ENCODE results near the gene TMEM183A.

TMEM183A gene

DNA sequence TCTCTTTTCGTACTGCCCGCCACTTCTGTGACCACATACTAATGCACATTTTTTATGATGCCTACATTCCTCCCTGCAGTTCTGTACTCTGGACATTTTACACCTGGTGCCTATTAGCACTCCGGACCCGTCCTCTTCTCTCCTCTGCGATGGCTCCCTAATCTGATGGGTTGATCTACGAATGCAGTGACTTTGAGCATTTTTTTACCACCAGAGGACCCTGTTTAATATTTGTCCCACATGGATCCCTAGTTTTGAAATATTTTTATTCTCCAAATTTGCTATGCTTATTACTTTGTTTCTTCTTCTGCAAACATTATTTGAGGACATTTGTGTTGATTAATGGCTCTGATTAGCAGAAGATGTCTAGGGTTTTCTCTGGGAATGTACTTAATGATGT, 24.3 kb downstream of the TMEM183A start:
- no peak for DNase-seq

DNA sequence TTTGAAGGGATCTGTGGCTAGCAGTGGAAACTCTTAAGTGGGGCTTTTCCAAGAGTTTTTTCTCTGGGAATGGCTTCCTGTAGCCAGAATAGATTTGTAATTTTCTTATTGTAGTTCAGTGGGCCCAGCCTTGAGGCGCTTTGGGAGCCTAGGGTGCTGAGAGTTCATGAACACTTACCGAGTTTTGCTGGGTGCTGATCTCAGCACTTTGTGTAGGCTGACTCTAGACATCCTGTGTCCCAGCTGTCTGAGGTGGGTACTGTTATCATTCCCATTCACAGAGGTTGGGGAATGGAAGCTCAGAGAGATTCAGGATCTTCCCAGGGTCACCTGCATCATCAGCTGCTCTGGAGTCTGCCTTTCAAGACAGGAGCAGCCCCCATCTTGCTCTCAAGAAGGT, 26.1 kb downstream of the TMEM183A start:
- no peak for DNase-seq

DNA sequence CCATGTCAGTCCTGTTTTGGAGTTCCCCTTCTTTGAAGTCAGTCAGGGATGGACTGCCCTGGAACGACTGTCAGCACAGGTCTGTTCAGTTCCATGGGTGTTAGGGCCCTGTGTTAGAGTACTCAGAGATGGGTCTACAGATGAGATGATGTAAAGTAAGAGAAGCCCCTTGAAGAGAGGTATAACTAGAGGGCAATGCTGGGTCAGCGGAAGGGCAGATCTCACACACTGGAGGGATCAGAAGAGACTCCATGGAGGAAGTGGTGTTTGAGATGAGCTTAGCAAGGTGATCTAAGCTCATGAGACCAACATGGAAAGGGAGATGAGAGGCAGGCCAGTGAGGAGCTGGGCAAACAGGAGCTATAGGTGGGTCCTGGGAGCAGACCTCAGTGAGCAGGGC, 26.7 kb downstream of the TMEM183A start:
- DNase-seq = no peak

DNA sequence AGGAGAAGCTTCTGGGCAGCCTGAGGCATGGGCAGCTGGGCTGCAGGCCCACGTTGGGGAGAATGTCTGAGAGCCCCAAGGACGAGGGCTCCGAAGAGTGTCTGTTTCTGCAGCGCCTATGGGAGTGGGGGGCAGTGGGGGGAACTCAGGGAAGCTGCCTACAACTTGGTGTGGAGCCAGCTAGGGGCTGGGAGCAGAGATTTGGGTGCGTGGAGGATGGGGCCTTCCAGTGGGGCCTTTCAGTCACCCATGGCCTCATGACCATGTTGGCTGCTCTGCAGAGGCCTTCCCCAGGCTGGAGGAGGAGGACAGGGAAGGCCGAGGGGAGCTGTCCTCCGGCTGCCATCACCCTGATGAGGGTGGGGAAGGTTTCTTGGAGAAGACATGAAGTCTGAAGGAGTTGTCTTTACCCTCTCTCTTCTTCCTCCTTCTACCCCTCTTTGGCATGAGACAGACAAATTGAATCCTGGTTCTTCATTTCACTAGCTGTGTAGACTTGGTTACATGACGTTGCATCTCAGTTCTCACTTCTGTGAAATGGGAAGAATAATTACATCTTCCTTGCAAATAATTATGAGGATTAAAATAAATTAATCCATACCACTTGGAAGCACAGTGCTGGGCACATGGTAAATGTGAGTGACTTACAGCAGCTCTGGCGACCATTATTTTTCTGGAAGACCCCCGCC, 27.4 kb downstream of the TMEM183A start:
- DNase-seq = no peak

DNA sequence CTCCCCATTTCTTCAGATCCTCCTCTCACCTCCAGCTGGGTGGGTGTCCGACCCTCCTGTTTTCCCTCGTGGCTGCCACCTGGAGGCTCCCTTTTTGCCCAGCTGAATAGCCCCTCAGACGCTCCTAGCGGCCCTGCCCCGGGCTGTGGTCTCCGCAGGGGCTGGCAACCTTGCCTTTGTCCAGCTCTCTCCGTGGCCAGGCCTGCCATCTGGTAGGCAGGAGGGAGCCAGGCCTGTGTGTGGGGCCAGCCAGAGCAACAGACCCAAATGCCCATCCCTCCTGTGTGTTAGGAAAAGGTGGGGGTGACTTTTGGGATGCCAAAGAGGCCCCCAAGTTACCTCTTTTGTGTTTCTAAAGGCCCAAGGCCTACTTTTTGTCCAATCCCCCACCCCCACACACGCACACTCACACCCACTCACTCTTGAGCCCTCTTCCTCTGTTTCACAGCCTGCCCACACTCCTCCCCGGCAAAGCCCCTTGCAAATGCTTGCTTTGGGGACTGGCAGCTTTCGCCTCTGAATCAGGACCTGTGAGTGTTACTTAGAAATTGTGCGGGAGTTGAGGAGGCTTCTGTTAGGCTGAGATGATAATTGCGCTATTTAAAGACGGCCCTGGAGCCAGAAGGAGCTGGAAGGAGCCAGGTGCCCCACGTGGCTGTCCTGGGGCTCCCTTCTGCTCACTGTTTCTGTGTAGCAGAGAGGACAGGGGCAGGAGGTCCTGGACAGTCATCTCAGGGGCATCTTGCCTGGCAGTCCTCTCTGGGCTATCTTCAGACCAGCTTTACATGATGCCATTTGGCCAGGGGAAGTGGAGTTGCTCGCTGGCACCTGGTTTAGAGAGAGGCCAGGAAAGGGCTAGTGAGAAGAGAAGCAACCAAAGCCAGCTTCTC, 28.2 kb downstream of the TMEM183A start:
- DNase-seq = no peak

DNA sequence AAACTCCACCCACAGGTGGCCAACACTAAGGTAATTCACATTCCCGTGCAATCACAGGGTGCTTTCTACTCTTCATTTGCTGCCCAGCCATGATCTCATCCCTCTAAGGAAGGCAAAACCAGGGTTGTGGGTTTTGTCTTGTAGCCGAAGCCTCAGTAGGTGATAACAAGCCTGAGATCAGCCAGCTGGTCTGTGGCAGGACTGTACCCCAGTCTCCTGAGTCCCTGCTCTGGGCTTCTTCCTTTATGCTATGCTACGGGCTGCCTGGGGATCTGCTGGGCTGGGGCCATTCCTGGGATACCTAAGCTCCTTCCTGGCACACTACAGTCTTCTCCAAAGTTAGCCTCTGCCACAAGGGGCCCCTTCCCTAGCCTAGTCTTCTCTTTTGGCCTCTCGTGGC, 29.0 kb downstream of the TMEM183A start:
- no peak for DNase-seq

DNA sequence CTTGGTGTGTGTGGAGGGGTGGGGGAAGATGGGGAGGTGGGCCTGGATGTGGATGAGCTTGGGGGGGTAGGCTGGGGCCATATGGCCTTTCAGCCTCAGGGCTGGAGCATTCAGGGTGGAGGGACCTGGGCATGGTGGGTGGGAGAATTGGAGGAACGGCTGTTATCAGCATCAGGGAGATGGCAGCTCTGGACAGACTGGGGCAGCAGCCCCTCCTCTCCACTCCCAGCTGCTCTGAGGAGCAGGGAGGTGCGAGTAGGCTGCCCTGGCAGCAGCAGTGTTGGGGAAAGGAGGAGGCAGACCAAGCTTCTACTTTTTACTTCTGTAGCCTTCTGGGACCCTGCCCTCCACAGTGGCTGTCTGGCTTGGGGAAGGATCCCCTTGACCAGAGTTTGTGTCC, 29.4 kb downstream of the TMEM183A start:
- DNase-seq = no peak

DNA sequence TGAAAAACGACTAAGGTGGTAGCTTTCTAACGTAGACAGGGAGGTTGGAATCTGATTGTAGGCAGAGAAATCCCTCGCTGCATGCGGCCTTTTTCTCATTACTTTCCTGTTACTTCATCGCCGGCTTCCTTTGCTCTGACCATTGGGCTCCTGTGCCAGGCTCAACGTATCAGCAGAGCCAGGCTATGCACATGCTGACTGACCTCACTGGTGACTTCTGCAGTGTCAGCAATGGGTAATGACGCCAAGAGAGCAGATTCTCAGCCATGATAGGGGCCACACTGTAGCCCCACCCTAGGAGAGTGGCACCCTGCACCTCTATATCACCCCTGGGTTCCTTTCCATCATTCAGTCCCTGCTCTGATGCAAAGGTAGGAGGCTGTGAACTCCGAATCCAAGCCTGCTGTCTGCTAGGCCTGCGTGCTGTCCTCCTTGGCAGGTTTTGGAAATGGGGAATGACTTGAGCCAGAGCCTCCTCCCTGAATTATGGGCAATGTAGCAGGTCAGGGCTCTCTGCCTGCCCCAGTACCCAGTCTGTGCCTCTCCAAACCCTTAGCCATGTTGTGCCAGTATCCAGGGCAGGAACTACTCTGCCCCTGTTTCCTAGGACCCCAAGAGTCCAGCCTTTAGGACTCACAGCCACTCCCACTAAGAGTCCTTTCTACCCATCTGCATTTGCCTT, 30.5 kb downstream of the TMEM183A start:
- no peak for DNase-seq

DNA sequence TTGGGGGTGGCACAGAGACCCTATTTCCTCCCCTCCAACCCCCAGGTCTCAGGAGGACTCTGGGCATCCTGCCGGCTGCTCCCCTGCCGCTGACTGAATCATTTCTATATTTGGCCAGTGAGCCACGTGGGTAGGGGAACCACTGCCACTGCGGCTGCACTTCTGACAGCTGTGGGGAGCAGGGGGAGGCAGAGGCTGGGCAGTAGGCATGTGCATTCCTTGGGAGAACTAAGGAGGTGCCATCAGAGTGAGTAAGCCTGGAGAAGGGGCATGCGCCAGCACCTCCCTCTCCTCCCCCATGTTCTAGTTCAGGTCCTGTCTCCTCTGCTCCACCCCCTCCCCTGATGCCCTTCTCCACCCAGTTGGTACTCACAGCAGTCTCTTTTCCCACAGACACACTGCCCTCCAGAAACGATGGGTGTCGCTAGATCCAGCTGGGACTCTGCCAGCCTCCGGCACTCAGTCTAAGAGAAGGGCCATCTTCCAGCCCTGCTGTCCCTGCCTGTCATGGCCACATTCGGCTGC, 31.1 kb downstream of the TMEM183A start:
- DNase-seq = no peak

DNA sequence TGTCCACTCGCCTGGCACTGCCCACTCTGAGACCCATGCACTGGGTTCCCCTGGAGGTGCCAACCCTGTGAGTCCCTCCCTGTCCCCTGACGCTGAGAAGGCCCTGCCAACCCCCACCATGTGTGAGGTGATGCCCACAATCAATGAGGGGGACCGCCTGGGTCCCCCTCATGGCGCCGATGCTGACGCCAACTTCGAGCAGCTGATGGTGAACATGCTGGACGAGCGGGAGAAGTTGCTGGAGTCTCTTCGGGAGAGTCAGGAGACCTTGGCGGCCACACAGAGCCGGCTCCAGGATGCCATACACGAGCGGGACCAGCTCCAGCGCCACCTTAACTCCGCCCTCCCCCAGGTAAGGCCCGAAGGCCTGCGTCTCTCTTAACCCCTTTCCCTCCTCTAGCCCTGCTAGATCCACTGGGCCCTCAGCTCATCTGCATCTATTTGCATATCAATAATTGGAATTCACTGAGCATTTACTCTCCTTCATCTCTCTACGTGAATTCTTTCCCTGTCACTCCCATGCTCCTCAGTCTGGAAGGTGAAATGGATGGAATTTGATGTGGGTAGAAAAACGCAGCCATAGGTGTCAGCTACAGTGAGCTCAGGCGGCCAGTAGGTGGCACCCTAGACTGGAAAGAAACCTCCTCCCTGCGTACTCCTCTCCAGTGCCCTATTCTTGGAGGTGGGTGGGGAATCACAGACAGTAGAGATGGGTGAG, 31.9 kb downstream of the TMEM183A start:
- peak; percentile 39 to 55 for DNase-seq

DNA sequence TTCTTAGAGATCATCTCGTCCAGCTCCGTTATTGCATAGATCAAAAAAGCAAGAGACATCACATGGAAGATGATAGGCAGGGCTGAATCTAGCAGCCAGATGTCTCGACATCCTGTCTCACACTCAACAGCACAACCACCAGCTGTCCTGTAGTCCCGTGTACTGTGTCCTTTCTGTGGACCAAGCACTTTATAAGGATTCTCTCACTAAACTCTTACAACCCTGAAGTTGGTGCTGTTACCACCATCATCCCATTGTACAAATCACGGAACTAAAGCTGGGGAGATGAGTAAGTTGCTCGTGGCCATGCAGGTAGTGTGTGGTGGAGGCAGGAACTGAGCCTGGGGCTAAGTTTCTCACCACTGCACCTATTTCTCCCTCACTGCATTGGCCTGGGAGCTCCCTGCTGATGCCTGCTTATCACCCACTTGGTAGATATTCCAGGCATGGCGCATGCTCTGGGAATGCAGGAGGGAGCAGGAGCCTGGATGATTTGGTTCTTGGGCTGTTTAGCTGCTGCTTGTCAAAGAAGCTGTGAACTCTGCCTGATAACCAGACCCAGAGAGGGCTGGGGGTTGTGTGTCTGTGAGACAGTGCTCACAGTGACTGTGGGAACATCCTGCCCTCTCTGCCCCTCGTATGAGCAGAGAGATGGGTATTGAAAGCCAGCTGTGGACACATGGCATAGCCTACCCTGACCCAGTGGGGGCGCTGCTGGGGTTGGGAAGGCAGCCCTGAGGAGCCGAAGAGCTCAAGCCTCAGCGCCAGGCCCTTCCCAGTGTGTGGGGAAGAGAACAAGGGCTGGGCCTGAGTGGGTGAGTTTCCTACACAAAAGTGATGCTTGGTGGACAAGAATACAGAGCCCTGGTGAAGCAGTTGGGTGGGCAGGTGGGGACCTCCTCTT, 32.7 kb downstream of the TMEM183A start:
- DNase-seq = peak; percentile 6 to 8

DNA sequence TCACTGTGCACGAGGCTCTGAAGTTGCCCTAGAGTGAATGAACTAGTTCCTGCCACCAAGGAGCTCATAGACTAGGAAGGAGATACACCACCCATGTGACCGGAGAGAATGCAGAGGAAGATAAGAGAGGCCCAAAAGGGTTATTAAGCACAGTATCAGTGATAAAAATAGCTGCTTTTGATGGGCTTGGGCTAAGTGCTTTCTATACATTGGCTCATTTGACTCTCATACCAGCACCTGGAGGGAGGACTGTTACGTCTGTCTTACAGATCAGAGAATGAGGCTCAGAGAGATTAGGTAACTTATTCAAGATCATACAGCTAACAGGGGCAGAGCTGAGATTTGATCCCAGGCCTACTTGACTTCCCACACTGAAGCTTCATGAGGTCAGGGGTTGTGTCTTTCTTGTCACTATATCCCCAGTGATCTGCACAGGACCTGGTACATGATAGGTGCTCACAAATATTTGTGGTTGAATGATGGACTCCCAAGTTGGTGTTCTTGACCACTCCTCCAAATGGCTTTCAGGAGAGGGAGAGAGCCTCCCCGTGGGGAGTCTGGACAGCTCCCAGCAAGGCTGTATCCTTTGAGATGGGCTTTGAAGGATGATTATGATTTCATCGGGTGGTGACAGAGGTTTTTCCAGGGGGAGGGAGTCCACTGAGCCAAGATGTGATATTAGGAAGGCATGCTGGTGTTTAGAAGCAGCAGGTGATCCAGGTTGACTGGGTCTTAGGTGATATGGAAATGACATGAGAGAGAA, 33.5 kb downstream of the TMEM183A start:
- DNase-seq = no peak

DNA sequence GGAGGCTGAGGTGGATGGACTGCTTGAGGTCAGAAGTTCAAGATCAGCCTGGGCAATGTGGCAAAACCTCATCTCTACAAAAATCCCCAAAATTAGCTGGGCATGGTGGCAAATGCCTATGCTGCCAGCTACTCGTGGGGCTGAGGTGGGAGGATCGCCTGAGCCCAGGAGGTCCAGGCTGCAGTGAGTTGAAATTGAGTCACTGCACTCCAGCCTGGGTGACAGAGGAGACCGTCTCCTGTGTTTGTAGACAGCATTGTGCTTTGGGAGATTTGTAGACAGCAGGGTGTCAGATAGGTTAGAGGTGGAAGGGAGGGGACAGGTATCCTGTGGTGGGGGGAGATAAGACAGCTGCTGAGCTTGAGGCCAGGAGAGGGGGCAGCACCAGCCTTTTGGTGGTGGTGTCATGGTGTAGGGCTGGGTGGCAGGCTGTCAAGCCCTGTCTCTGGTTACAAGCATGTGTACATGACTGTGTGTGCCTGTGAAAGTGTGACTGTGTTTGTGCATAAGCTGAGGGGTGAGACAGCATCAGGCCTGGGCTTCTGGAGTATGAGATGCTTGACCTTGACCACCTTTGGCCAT, 34.3 kb downstream of the TMEM183A start:
- DNase-seq = no peak

DNA sequence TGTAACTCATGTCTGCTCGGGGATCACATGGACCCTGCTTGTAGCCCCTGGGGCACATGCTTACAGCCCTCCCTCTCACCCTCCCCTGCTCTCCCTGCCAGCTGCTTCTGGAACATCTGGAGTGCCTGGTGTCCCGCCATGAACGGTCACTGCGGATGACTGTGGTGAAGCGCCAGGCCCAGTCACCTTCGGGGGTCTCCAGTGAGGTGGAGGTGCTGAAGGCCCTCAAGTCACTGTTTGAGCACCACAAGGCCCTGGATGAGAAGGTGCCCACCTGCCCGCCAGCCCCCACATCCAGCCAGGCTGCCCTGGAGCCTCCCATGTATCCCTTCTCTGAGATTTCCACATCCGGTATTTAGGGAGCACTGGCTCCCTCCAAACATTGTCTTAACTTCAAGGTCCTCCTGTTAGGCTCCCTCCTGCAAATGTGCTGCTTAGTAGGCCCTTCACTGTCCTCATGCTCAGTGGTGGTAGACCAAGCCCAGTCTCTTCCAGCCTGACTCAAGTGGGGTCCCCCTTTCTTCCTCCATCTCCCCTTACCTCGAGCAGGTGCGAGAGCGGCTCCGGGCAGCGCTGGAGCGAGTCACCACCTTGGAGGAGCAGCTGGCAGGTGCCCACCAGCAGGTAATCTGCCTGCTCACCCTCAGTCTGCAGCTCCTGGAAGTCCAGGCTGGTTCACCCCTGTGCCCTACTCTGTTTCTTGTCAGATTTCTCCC, 36.8 kb downstream of the TMEM183A start:
- no peak for DNase-seq

DNA sequence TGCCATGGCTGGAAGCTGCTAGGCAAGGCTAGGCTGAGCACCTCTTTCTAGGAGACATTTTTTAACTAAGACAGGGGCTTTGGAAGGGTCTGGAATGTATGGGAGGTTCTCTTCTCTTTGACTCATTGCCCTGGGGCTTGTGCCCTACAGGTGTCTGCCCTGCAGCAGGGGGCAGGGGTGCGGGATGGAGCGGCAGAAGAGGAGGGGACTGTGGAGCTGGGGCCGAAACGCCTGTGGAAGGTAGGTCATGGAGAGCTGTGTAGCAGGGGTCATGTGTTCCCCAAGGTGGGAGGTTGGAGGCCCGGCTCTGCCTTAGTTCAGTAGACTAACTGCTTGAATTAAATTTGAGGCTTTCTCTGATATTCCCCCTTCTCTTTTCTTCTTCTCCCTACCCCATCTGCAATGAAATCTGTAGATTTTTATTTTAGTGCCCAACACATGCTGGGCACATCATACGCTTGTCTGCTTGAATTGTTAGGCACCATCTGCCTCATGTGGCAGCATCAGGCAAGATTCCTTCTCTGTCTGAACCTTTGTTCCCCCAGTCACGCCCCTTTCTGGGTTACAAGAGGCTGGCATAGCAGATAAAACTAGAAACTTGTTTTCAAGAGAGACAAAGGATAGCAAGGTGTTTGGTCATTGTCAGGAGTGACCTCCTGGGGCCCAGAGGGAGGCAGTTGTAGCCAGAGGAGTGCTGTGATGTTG, 37.5 kb downstream of the TMEM183A start:
- no peak for DNase-seq

DNA sequence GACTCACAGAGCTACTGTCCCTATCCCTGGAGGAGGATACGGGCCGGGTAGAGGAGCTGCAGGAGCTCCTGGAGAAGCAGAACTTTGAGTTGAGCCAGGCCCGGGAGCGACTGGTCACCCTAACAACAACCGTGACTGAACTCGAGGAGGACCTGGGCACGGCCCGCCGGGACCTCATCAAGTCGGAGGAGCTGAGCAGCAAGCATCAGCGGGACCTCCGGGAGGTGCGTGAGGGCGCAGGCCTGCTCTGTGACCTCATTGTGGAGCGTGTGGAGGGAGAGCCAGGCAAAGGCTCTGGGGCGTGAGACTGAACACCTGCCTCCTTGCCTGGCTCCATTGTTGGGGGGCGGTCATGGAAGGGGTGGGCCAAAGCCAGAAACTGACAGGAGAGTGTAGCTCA, 38.2 kb downstream of the TMEM183A start:
- DNase-seq = no peak

DNA sequence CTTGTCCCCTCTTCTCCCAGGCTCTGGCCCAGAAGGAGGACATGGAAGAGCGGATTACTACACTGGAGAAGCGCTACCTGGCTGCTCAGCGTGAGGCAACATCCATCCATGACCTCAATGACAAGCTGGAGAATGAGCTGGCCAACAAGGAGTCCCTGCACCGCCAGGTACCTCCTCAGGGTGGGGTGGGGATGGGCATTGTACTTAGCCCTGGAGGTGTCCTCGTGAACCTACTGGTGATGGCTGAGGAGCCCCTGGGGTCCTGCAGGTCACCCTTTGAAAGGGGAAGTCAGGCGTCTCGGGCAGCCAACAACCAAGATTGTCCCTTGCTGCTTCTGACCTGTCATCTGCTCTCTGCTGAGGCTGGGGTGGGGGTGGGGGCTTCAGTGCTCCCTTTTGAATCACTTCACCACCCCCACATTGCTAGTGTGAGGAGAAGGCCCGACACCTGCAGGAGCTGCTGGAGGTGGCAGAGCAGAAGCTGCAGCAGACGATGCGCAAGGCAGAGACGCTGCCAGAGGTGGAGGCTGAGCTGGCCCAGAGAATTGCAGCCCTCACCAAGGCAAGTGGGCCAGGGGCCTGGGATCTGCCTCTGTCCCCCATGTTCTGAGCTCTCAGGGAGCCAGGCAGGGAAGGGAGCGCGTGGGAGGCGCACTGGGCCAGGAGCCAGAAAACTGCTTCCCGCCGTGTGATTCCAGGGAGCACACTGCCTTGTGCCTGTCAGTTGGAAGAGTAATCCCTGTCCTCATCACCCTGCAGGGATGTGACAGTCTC, 38.8 kb downstream of the TMEM183A start:
- DNase-seq = no peak

DNA sequence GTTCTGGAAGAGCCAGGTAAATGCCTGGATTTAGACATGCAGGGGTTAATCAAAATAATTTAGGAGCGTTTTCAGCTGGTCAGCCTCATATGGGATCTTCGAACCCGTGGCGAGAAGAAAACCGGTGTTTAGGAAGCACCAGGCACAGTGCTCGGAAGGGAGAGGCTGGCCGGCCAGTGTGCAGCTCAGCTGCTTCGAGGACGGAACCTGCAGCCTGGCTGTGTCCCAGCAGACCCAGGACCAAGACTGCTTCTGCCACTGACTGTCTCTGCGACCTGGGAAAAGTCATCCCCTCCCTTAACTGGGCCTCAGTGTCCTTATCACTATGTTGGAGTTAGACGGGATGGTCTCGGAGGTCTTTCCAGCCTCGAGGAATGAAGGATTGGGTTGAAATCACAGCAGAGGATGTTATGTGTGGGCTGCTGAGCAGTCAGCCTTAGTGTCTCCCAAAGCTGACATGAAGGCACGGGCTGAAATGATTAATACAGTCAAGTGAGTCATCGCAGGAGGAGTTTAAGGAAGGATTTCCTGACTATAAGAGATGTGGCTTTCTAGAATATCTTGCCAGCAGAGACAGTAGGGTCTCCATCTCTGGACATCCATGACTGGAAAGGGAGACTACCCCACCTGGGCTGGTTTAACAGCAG, 39.9 kb downstream of the TMEM183A start:
- no peak for DNase-seq
